ENCODE data around the gene CCNF.
A peak's percentile ranks its signal among the peaks of the same experiment; 100 is the strongest.

Gene CCNF

DNA sequence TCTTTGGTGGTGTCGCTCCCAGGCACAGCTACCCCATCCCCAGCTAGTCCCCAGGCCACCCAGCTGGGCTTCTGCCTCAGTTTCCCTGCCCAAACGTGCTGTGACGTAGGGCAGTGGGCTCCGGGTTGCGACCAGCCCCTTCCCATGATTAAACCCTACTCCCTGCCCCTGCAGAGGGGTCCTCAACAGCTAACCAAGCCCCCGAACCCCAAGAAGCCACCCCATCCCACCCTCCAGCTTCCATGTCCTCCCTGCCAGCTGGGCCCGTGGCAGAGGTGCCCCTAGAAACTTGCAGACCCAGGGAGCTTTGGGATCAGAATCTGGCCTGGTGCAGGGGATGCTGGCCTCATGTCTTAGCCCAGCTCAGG is 41.0 kb downstream of the CCNF start:
- TF ChIP-seq, protein P1, sequence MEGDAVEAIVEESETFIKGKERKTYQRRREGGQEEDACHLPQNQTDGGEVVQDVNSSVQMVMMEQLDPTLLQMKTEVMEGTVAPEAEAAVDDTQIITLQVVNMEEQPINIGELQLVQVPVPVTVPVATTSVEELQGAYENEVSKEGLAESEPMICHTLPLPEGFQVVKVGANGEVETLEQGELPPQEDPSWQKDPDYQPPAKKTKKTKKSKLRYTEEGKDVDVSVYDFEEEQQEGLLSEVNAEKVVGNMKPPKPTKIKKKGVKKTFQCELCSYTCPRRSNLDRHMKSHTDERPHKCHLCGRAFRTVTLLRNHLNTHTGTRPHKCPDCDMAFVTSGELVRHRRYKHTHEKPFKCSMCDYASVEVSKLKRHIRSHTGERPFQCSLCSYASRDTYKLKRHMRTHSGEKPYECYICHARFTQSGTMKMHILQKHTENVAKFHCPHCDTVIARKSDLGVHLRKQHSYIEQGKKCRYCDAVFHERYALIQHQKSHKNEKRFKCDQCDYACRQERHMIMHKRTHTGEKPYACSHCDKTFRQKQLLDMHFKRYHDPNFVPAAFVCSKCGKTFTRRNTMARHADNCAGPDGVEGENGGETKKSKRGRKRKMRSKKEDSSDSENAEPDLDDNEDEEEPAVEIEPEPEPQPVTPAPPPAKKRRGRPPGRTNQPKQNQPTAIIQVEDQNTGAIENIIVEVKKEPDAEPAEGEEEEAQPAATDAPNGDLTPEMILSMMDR (IDR thresholded peaks at IDR 0.05; ENCODE audit: low read depth, low read length): no peak
- H3K4me3 ChIP-seq (ENCODE audit: low read depth, low read length): no peak overlapping the region; the same call in 1 of the 2 replicates
- H3K27ac ChIP-seq: peak overlapping the region; percentile 100
- H3K27me3 ChIP-seq (ENCODE audit: insufficient read depth, low read depth, severe bottlenecking): no peaks in the 10 kb centered on the region
- no peaks in the 10 kb centered on the region for H3K9me3 ChIP-seq (ENCODE audit: severe bottlenecking)
- no peak for DNase-seq
- peaks cover 15% of the 10 kb centered on the region for H3K36me3 ChIP-seq

DNA sequence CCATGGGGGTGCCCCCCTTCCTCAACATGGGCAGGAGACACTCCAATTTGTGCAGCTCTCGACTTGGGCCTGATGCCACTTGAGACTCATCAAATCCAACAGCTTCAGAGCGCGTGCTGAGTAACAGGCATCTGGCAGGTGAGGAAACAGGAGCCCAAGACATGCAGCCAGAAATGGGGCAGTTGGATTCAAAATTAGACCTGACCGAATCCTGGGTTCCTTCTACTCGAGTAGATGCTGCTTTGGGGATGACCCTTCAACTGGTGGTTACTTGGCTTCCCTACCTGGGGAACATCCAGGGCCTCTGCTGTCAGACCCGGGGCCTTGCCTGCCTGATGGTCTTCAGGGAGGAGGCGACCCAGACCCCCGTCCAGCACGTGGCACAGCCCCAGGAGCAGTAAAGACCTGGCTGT is 41.4 kb downstream of the CCNF start:
- H3K4me3 ChIP-seq (ENCODE audit: low read depth, low read length): peak overlapping the region; percentile 22; the same call in 1 of the 2 replicates
- H3K36me3 ChIP-seq: peaks cover 15% of the 10 kb centered on the region
- H3K27ac ChIP-seq: peak overlapping the region; percentile 100
- H3K27me3 ChIP-seq (ENCODE audit: insufficient read depth, low read depth, severe bottlenecking): no peaks in the 10 kb centered on the region
- DNase-seq: peak; percentile 36
- H3K9me3 ChIP-seq (ENCODE audit: severe bottlenecking): no peaks in the 10 kb centered on the region
- TF ChIP-seq, protein P1 (IDR thresholded peaks at IDR 0.05; ENCODE audit: low read depth, low read length): no peak

DNA sequence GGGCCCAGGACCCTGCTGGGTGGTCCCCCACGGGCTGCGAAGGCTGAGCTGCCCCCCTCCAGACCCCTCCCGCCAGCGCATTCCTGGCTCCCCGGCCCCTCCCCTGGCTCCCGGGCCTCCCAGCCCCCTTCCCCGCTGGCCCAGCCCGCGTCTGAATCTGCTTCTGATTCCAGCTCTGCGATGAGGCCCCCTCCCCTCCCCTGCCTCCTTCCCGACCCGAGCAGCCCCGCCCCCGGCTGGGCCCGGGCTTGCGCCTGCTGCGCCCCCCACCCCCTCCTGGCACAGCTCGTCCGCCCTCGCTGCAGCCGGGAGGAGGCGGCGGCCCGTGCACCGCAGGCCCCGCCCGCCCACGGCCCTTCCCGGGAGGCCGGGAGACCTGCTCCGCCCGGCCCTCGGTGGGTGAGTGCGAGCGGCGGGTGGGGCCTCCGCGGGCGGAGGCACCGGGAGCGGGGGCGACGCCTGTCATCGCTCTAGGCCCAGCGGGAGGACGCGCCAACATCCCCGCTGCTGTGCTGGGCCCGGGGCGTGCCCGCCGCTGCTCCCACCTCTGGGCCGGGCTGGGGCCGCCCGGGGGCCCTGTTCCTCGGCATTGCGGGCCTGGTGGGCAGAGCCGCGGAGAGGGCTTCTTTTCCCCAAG is 41.9 kb downstream of the CCNF start, which contains the start of gene NTN3:
Gene NTN3, plus strand, starts transcription at position 282 of the 637 bp plus-strand sequence. CDS start 405 bp downstream, outside the sequence.
- no peaks in the 10 kb centered on the region for H3K27me3 ChIP-seq (ENCODE audit: insufficient read depth, low read depth, severe bottlenecking)
- H3K4me3 ChIP-seq (ENCODE audit: low read depth, low read length): peak within 1 kb of the TSS; percentile 54
- peak; percentile 94 for DNase-seq
- peaks cover 15% of the 10 kb centered on the region for H3K36me3 ChIP-seq
- no peaks in the 10 kb centered on the region for H3K9me3 ChIP-seq (ENCODE audit: severe bottlenecking)
- peak within 1 kb of the TSS; percentile 100 for H3K27ac ChIP-seq
- TF ChIP-seq, protein P1 (IDR thresholded peaks at IDR 0.05; ENCODE audit: low read depth, low read length): no peak

GRCh38 chr16:2471653-2472487 is 42.6 kb downstream of the CCNF start:
- H3K4me3 ChIP-seq (ENCODE audit: low read depth, low read length): peak overlapping the region; percentile 54
- peaks cover 12% of the 10 kb centered on the region for H3K36me3 ChIP-seq
- peak overlapping the region; percentile 100 for H3K27ac ChIP-seq
- no peaks in the 10 kb centered on the region for H3K9me3 ChIP-seq (ENCODE audit: severe bottlenecking)
- no peaks in the 10 kb centered on the region for H3K27me3 ChIP-seq (ENCODE audit: insufficient read depth, low read depth, severe bottlenecking)
- TF ChIP-seq, protein P1 (IDR thresholded peaks at IDR 0.05; ENCODE audit: low read depth, low read length): no peak
- no peak for DNase-seq

DNA sequence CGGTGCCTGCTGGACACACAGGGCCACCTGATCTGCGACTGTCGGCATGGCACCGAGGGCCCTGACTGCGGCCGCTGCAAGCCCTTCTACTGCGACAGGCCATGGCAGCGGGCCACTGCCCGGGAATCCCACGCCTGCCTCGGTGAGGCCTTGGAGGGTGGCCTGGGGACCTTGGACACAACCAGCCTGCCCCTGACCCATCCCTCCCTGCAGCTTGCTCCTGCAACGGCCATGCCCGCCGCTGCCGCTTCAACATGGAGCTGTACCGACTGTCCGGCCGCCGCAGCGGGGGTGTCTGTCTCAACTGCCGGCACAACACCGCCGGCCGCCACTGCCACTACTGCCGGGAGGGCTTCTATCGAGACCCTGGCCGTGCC is 43.2 kb downstream of the CCNF start:
- peak overlapping the region; percentile 100 for H3K27ac ChIP-seq
- H3K9me3 ChIP-seq (ENCODE audit: severe bottlenecking): no peaks in the 10 kb centered on the region
- H3K36me3 ChIP-seq: peaks cover 11% of the 10 kb centered on the region
- H3K27me3 ChIP-seq (ENCODE audit: insufficient read depth, low read depth, severe bottlenecking): no peaks in the 10 kb centered on the region
- peak overlapping the region; percentile 54 for H3K4me3 ChIP-seq (ENCODE audit: low read depth, low read length)
- DNase-seq: no peak
- TF ChIP-seq, protein P1 (IDR thresholded peaks at IDR 0.05; ENCODE audit: low read depth, low read length): no peak

All from WERI-Rb-1 (cell line).